ENCODE results near the gene SLC6A7. TPM values are rescaled to one million over a fixed set of nuclear protein-coding genes. Genes with fewer than 3 reads are reported as not detected.
A peak's percentile ranks its signal among the peaks of the same experiment; 100 is the strongest.

Gene SLC6A7
- polyA plus RNA-seq, 1 of the 3 experiments (the other 2 are of a cell fraction), result not detected

GRCh38 chr5:150158170-150158949 is 31.5 kb upstream of the SLC6A7 start:
- H3K4me1 ChIP-seq (ENCODE audit: control insufficient read depth in 1 of 2, insufficient read depth in 2 of 2, low read depth in 1 of 2, low read length in 1 of 2), result peaks cover 32 to 75% of the 10 kb centered on the region in 2 experiments
- H3K4me2 ChIP-seq, result peak overlapping the region; percentile 23; the same call in 1 of the 2 replicates
- peak; percentile 90 for DNase-seq
- H3K9me2 ChIP-seq, result no peaks in the 10 kb centered on the region
- no peaks in the 10 kb centered on the region for H3K9me3 ChIP-seq
- POLR2A ChIA-PET, result interaction anchor here (0.5 to 0.9 kb wide), 2 partner anchors 32 to 33 kb away, joined by 3 to 5 read pairs; no protein-coding TSS in a partner anchor
- H3F3A ChIP-seq (replicated peaks; ENCODE audit: insufficient read depth), result peaks cover 38% of the 10 kb centered on the region
- H4K20me1 ChIP-seq (ENCODE audit: insufficient read depth), result peaks cover 4% of the 10 kb centered on the region; the same call in 1 of the 2 replicates
- peak overlapping the region in 1 of 2 experiments; percentile 7; a peak in 1 of 4 replicates for H3K4me3 ChIP-seq (ENCODE audit: low read depth in 2 of 2, low read length in 1 of 2)
- peaks cover 0 to 4% of the 10 kb centered on the region in 2 experiments for H3K36me3 ChIP-seq (replicated peaks in 1 of 2; ENCODE audit: control insufficient read depth in 1 of 2, insufficient read depth in 2 of 2, low read length in 1 of 2)
- CTCF ChIA-PET, result interaction anchor here (0.7 to 1.9 kb wide), 9 partner anchors 9 to 69 kb away, joined by 3 to 10 read pairs (median 3); no protein-coding TSS in a partner anchor
- WGBS (ENCODE audit: low lambda C conversion rate), result 52% methylated on average over 6 of the region's 12 CpGs
- no peak overlapping the region for H2AFZ ChIP-seq (ENCODE audit: low read depth)
- no peaks in the 10 kb centered on the region for H3K27me3 ChIP-seq (ENCODE audit: insufficient read depth)
- peaks cover 22% of the 10 kb centered on the region for H3K79me2 ChIP-seq (ENCODE audit: insufficient read depth)
- H3K27ac ChIP-seq (ENCODE audit: low read depth in 2 of 2, low read length in 1 of 2), result peak overlapping the region; percentile 94 to 96
- no peak overlapping the region for H3K9ac ChIP-seq
- peak; percentile 48; the same call in 1 of the 2 replicates for TF ChIP-seq SIN3A (IDR thresholded peaks at IDR 0.05; ENCODE audit: borderline replicate concordance, low read depth, low read length)
- no peak for TF ChIP-seq ELF1 (IDR thresholded peaks at IDR 0.05)
- TF ChIP-seq TAF1 (IDR thresholded peaks at IDR 0.05; ENCODE audit: borderline replicate concordance, low read depth, low read length), result no peak
- no peak for TF ChIP-seq CTCF (IDR thresholded peaks at IDR 0.05)
- peak; percentile 52 to 85; a peak in 3 of 4 replicates for TF ChIP-seq EP300 (IDR thresholded peaks at IDR 0.05; ENCODE audit: borderline replicate concordance in 1 of 2, low read depth in 1 of 2, low read length in 1 of 2)
- no peak for TF ChIP-seq NRF1 (IDR thresholded peaks at IDR 0.05; ENCODE audit: low read depth, low read length)
- no peak for TF ChIP-seq USF1 (IDR thresholded peaks at IDR 0.05; ENCODE audit: borderline replicate concordance, low read depth)
- no peak for TF ChIP-seq REST (IDR thresholded peaks at IDR 0.05; ENCODE audit: low read depth, low read length)
- no peak for TF ChIP-seq FOXM1 (IDR thresholded peaks at IDR 0.05; ENCODE audit: low read depth)
- no peak for TF ChIP-seq YY1 (IDR thresholded peaks at IDR 0.05; ENCODE audit: low read depth)
- TF ChIP-seq RCOR1 (IDR thresholded peaks at IDR 0.05; ENCODE audit: low read length), result peak; percentile 78
- TF ChIP-seq USF2 (IDR thresholded peaks at IDR 0.05; ENCODE audit: borderline replicate concordance, low read depth, low read length), result no peak
- TF ChIP-seq RFX5 (IDR thresholded peaks at IDR 0.05; ENCODE audit: low read length), result no peak
- peak; percentile 66; the same call in 1 of the 2 replicates for TF ChIP-seq PBX3 (IDR thresholded peaks at IDR 0.05)
- TF ChIP-seq RXRA (IDR thresholded peaks at IDR 0.05; ENCODE audit: borderline replicate concordance, low read depth), result no peak; the same call in 1 of the 2 replicates
- TF ChIP-seq MXI1 (IDR thresholded peaks at IDR 0.05; ENCODE audit: low read depth, low read length), result peak; percentile 31; the same call in 1 of the 2 replicates
- TF ChIP-seq EZH2phosphoT487 (IDR thresholded peaks at IDR 0.05; ENCODE audit: borderline replicate concordance, low read depth), result no peak
- peak; percentile 45; the same call in 1 of the 2 replicates for TF ChIP-seq GATA2 (CRISPR knock-in tag; IDR thresholded peaks at IDR 0.05)
- TF ChIP-seq FOXJ3 (CRISPR knock-in tag; IDR thresholded peaks at IDR 0.05), result no peak
- TF ChIP-seq ZBTB33 (IDR thresholded peaks at IDR 0.05; ENCODE audit: borderline replicate concordance, low read depth), result no peak
